GM18951 (cell line): ENCODE results near the gene RPLP2.

Experiments used
- POLR2A ChIP-seq: IDR thresholded peaks from 4 replicates; pipeline ENCODE4 v1.6.1; 2011; ENCODE audit warnings: mild to moderate bottlenecking; ENCODE audit not compliant: insufficient read length, insufficient read depth; ENCODE audit errors: extremely low read depth
- in situ Hi-C: fragments of 300-500 bp; cut with MboI; formaldehyde crosslinking; loops from one replicate; pipeline ENCODE4 v1.12.0; 2022; ENCODE audit warnings: low sequenced_read_pairs, mixed read lengths, inconsistent platforms; ENCODE audit not compliant: unreplicated experiment

Gene RPLP2

DNA sequence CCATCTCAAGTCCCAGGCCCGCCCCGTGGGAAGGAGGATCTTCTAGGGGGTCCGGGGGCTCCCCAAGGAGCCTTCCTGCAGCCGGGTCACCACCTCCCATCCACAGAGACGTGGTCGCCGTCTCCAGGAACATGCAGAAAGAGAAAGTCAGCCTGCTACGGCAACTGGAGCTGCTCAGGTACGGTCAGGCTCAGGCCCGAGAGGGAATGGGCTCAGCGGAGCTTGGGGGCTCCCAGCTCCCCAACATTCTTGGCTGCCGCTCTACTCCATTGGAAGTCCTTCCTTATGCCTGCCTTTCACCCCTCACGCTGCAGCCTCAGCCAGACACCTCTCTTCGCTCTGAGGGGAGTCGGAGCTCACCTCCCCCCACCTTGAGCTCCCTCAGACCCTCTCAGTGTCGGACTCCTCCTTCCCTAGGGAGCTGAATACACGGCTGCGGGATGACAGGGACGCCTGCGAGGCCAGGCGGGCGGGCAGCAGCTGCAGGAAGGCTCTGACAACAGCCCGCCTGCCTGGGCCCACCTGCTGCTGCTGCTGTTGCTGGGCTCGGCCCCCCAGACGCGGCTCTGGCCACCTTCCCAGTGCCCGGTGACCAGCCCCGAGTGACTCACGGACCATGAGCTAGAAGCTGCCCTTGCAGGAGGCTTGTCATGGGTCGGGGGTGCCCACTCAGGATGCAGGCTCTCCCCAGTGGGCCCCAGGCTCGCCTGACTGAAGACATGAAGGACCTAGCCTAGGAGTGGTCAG lies 21.5 kb downstream of the RPLP2 start:
- no peak for TF ChIP-seq POLR2A
- in situ Hi-C loops: no loop called here

DNA sequence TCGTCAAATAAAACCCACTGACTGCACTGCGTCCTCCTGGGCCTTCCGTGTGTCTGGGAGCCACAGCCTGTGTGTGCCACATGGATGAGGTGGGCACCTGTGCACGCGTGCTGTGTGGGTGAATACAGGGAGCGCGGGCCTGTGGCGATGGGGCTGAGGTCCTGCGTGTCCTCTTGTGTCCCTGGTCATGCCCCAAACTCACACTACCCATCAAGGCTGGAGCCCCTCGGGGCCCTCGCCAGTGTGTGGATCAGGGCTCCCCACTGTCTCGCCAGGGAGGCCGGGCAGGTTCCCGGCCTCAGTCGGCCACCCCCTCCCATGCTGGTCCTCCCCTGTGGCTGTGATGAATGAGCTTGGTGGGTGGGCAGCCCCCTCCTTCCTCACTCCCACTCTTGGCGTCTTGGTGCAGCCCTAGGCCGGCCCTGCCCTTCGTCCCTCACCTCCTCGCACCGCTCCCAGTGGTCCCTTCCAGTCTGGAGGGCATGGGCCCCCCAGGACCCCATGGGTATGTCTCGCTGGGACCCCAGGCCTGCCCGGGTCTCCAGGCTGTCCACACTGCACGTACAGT lies 22.3 kb downstream of the RPLP2 start:
- in situ Hi-C loops: no loop called here
- TF ChIP-seq POLR2A: no peak

GRCh38 chr11:832529-833113 lies 22.9 kb downstream of the RPLP2 start, which contains the start of gene CD151:
Gene CD151, plus strand, starts transcription at chr11:832952. Its CDS starts 3,118 bp downstream, at chr11:836070.
- in situ Hi-C loops: no loop called here
- peak; percentile 35 for TF ChIP-seq POLR2A

DNA sequence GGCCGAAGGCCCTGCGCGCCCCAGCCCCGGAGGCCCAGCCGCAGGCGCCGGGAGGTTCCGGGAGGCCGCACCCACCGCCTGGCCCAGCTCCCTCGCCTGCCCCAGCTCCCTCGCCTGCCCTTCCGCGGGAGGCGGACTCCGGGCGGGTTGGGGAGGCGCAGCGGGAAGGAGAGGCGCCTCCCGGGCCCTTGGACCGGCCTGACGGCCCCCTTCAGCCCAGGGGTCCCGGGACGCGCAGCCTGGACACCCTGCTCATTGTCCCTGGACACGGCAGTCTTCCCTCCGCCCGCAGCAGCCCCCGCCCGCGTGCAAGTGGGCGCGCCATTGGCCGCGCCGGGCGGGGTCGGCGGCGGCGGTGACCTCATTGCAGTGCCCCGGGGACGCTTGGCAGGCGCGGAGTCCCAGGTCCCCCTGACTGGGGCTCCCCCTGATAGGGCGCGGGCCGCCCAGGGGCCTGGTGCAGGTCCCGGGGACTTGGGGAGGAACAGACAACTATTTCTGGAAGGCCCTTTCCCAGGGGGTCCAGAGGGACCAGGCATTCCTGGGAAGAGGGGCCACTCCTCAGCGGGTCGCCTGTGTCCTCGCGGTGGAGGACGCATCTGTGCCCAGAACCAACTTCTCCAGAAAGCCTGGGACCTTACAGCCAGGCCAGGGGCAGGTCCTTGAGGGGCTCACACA lies 23.5 kb downstream of the RPLP2 start:
- no peak for TF ChIP-seq POLR2A
- in situ Hi-C loops: no loop called here

- TF ChIP-seq POLR2A: no peak
- in situ Hi-C loops: no loop called here
These were observed 24.1 kb downstream of the RPLP2 start for GRCh38 chr11:833849-834311.

- in situ Hi-C loops: no loop called here
- no peak for TF ChIP-seq POLR2A
These were observed 24.9 kb downstream of the RPLP2 start for GRCh38 chr11:834371-835316.

- TF ChIP-seq POLR2A: no peak
- in situ Hi-C loops: no loop called here
These were observed 26.5 kb downstream of the RPLP2 start for GRCh38 chr11:836274-836673.

DNA sequence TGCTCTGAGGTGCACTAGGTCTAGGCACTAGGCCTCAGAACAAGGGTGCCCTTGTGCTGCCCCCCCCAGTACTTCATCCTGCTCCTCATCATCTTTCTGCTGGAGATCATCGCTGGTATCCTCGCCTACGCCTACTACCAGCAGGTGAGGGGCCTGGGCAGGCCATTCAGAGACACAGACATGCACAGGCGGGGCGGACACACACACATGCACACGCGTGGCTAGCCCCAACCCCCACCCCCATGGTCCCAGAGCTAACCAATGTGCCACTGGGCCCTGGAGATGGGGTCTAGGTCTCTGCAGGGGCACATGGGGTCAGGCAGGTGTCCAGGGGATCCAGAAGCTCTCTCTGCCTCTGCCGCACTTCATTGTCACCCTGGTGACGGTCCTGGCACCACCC lies 26.9 kb downstream of the RPLP2 start:
- TF ChIP-seq POLR2A: no peak
- in situ Hi-C loops: no loop called here

GRCh38 chr11:837189-837989 lies 27.6 kb downstream of the RPLP2 start:
- TF ChIP-seq POLR2A: no peak
- in situ Hi-C loops: no loop called here

GRCh38 chr11:837990-838307 lies 28.2 kb downstream of the RPLP2 start:
- TF ChIP-seq POLR2A: no peak
- in situ Hi-C loops: no loop called here

DNA sequence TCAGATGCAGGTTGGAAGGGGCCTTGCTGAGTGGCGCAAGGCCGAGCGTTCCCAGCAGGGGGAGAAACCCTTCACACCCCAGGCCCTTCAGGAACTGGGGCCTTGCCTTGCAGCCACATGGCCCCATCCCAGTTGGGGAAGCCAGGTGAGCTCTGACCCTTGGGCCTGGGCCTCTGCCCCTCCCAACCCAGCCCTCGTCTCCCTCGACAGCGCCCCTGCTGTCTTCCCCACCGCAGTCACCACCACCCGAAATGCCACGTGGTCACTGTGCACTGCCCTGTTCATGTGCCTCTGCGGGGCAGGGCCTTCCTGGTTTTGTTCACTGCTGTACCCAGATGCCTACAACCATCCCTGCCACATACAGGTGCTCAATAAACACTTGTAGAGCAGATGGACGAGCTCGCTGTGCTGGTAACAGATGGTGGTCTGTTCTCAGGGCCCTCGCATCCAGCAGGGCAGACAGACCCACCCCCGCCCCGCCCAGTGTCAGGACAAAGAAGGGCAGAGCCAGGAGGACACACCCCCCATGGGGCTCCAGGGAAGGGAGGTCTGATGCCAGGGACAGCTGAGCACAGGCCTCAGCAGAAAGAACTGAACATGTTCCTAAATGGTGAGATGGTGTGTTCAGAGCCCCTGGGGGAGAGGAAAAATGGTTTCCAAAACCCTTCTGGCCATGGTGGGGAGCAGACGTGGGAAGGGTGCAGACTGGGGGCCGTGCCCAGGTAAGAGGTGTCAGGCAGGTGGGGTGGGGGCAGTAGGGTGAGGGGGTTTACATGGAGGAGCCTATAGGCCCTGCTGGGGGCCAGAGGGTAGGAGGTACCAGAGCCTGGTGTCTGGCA lies 28.9 kb downstream of the RPLP2 start:
- in situ Hi-C loops: no loop called here
- no peak for TF ChIP-seq POLR2A
